CD14-positive monocyte (primary cell): ENCODE data around the gene CDH4. TPM values are rescaled to one million over a fixed set of nuclear protein-coding genes. Genes with fewer than 3 reads are reported as not detected.

Source experiments
- DNase-seq, 3 donors: peaks; one replicate each; pipeline ENCODE4 v3.0.0-alpha.2; 2011 to 2022
- H2AFZ ChIP-seq: 2 replicates; pipeline ENCODE4 v1.6.0; 2012; ENCODE audit warnings: mild to moderate bottlenecking, low read depth, low read length, inconsistent platforms; ENCODE audit not compliant: insufficient read depth, poor library complexity, severe bottlenecking
- H3K27ac ChIP-seq, 2 donors: 1 replicate in 1 of 2; 2 replicates in 1 of 2; pipeline ENCODE4 v1.5.1; 2012 to 2013; ENCODE audit warnings: low read length in 2 of 2, control low read depth in 1 of 2, inconsistent platforms in 1 of 2, low read depth in 1 of 2, mild to moderate bottlenecking in 1 of 2
- H3K27me3 ChIP-seq, 2 donors: one replicate each; pipeline versions ENCODE4 v1.6.0 to v1.6.1; 2011 to 2013; ENCODE audit warnings: low read length in 2 of 2; ENCODE audit not compliant: control insufficient read depth in 2 of 2, insufficient read depth in 2 of 2
- H3K36me3 ChIP-seq, 2 donors: replicated peaks in 1 of 2; 1 replicate in 1 of 2; 2 replicates in 1 of 2; pipeline versions ENCODE4 v1.5.1 to v1.6.1; 2012 to 2013; ENCODE audit warnings: low read length in 2 of 2, control low read depth in 1 of 2, inconsistent platforms in 1 of 2, mild to moderate bottlenecking in 1 of 2; ENCODE audit not compliant: insufficient read depth in 2 of 2, control insufficient read depth in 1 of 2
- H3K4me1 ChIP-seq, 2 donors: 1 replicate in 1 of 2; 2 replicates in 1 of 2; pipeline versions ENCODE4 v1.5.1 to v1.6.1; 2012 to 2013; ENCODE audit warnings: low read length in 2 of 2, control low read depth in 1 of 2, inconsistent platforms in 1 of 2, mild to moderate bottlenecking in 1 of 2, moderate library complexity in 1 of 2; ENCODE audit not compliant: insufficient read depth in 2 of 2, control insufficient read depth in 1 of 2
- H3K4me2 ChIP-seq: replicated peaks from 2 replicates; pipeline ENCODE3; 2012; ENCODE audit warnings: low read length, moderate library complexity, mild to moderate bottlenecking; ENCODE audit not compliant: poor library complexity, severe bottlenecking; ENCODE audit errors: extremely low read depth
- H3K4me3 ChIP-seq, 3 experiments: fragments of 200-600 bp in 1 of 3; sonication (generic) in 1 of 3; replicated peaks in 1 of 3; 1 replicate in 2 of 3; 2 replicates in 1 of 3; pipeline ENCODE4 v1.5.1; 2011 to 2013; ENCODE audit warnings: low read length in 3 of 3, mild to moderate bottlenecking in 3 of 3, control low read depth in 2 of 3, low read depth in 2 of 3, inconsistent platforms in 1 of 3, moderate library complexity in 1 of 3
- H3K79me2 ChIP-seq: 2 replicates; pipeline ENCODE4 v1.6.0; 2012; ENCODE audit warnings: mild to moderate bottlenecking, control low read depth, inconsistent platforms, low read length, moderate library complexity; ENCODE audit not compliant: insufficient read depth
- H3K9ac ChIP-seq: 2 replicates; pipeline ENCODE4 v1.6.0; 2017; ENCODE audit warnings: low read length, mild to moderate bottlenecking; ENCODE audit not compliant: insufficient read depth, poor library complexity, severe bottlenecking
- H3K9me3 ChIP-seq, 2 donors: replicated peaks in 1 of 2; 1 replicate in 1 of 2; 2 replicates in 1 of 2; pipeline versions ENCODE4 v1.5.1 to v1.6.1; 2012 to 2013; ENCODE audit warnings: low read length in 2 of 2, control low read depth in 1 of 2; ENCODE audit not compliant: control insufficient read depth in 1 of 2, insufficient read depth in 1 of 2
- H4K20me1 ChIP-seq: 2 replicates; pipeline ENCODE4 v1.6.0; 2012; ENCODE audit warnings: mild to moderate bottlenecking, low read length, control low read depth, moderate library complexity; ENCODE audit not compliant: insufficient read depth
- H3K27ac Mint-ChIP-seq, 7 donors: one replicate each; pipeline ENCODE4 v1.8.0; 2020; ENCODE audit warnings: mild to moderate bottlenecking in 7 of 7, mixed read lengths in 7 of 7, moderate library complexity in 6 of 7, inconsistent platforms in 2 of 7
- H3K27me3 Mint-ChIP-seq, 3 donors: one replicate each; pipeline ENCODE4 v1.8.0; 2021 to 2022; ENCODE audit warnings: low read depth in 3 of 3, mild to moderate bottlenecking in 3 of 3, mixed read lengths in 3 of 3, moderate library complexity in 3 of 3, inconsistent platforms in 1 of 3
- H3K36me3 Mint-ChIP-seq, 2 donors: one replicate each; pipeline ENCODE4 v1.8.0; 2020; ENCODE audit warnings: mixed read lengths in 2 of 2, inconsistent platforms in 1 of 2, mild to moderate bottlenecking in 1 of 2
- H3K4me1 Mint-ChIP-seq: one replicate; pipeline ENCODE4 v1.8.0; 2020; ENCODE audit warnings: mild to moderate bottlenecking, mixed read lengths
- H3K4me3 Mint-ChIP-seq, 2 donors: one replicate each; pipeline ENCODE4 v1.8.0; 2020; ENCODE audit warnings: mild to moderate bottlenecking in 2 of 2, mixed read lengths in 2 of 2, moderate library complexity in 1 of 2
- H3K9me3 Mint-ChIP-seq, 7 donors: one replicate each; pipeline ENCODE4 v1.8.0; 2020 to 2022; ENCODE audit warnings: mixed read lengths in 7 of 7, mild to moderate bottlenecking in 6 of 7, moderate library complexity in 6 of 7, inconsistent platforms in 2 of 7
- CTCF ChIP-seq: fragments of 200-600 bp; IDR thresholded peaks from one replicate; pipeline ENCODE4 v1.8.0; 2022; ENCODE audit warnings: antibody characterized with exemption, mild to moderate bottlenecking
- WGBS: methylation state at CpG from one replicate; pipeline ENCODE4 v1.1.5; 2013; ENCODE audit warnings: missing lambda C conversion rate; ENCODE audit not compliant: insufficient coverage; 5-methylcytosine and 5-hydroxymethylcytosine counted together
- intact Hi-C, 2 donors: fragments of 100-400 bp; cut with micrococcal nuclease; formaldehyde crosslinking; loops; one replicate each; pipeline versions ENCODE4 v1.15.0 to v1.15.1; 2023
- polyA plus RNA-seq, 3 donors: library from polyadenylated mRNA; depleted of rRNA in 1 of 3; unstranded in 2 of 3; stranded (reverse) in 1 of 3; fragments of 300-500 nt in 2 of 3; fragments of >200 nt in 1 of 3; fragmentation: Illumina TruSeq in 2 of 3; gene quantifications; 1 replicate in 2 of 3; 2 replicates in 1 of 3; pipeline ENCODE4 v1.2.3, GENCODE V29; 2012 to 2021

Gene CDH4
- polyA plus RNA-seq, 3 donors, result not detected

GRCh38 chr20:61710108-61710507 lies 458.0 kb downstream of the CDH4 start:
- no peaks in the 10 kb centered on the region for H3K4me1 Mint-ChIP-seq
- no peaks in the 10 kb centered on the region for H3K27me3 ChIP-seq
- H3K27ac ChIP-seq, result no peak overlapping the region
- H3K36me3 ChIP-seq, result no peaks in the 10 kb centered on the region
- H3K4me3 Mint-ChIP-seq, result no peak overlapping the region
- no peak for TF ChIP-seq CTCF
- H3K9ac ChIP-seq, result no peak overlapping the region
- H3K9me3 ChIP-seq, result peaks cover 8 to 88% of the 10 kb centered on the region in 2 donors
- H2AFZ ChIP-seq, result no peak overlapping the region
- intact Hi-C loops, result no loop called here
- H3K4me2 ChIP-seq, result no peak overlapping the region
- H3K27me3 Mint-ChIP-seq, result peaks cover 0 to 3% (median 2%) of the 10 kb centered on the region in 3 donors
- no peak for DNase-seq
- no peaks in the 10 kb centered on the region for H3K79me2 ChIP-seq
- 94% methylated on average over 4 of the region's 8 CpGs for WGBS
- no peaks in the 10 kb centered on the region for H3K36me3 Mint-ChIP-seq
- no peaks in the 10 kb centered on the region for H3K4me1 ChIP-seq
- H4K20me1 ChIP-seq, result no peaks in the 10 kb centered on the region
- H3K27ac Mint-ChIP-seq, result no peak overlapping the region
- H3K4me3 ChIP-seq, result no peak overlapping the region
- H3K9me3 Mint-ChIP-seq, result peaks cover 0 to 80% (median 70%) of the 10 kb centered on the region in 7 donors

GRCh38 chr20:61712688-61713087 lies 460.6 kb downstream of the CDH4 start:
- no peaks in the 10 kb centered on the region for H3K36me3 Mint-ChIP-seq
- Histone ChIP-seq H3K79me2 (no peaks in the 10 kb centered on the region), H3K4me2 (no peak overlapping the region), H3K27ac (no peak overlapping the region), H2AFZ (no peak overlapping the region), H3K9ac (no peak overlapping the region), H4K20me1 (no peaks in the 10 kb centered on the region), H3K4me1 (no peaks in the 10 kb centered on the region), H3K27me3 (no peaks in the 10 kb centered on the region), H3K36me3 (no peaks in the 10 kb centered on the region), H3K4me3 (no peak overlapping the region), H3K9me3 (peaks cover 31 to 88% of the 10 kb centered on the region in 2 donors)
- TF ChIP-seq CTCF, result no peak
- peaks cover 0 to 3% (median 2%) of the 10 kb centered on the region in 3 donors for H3K27me3 Mint-ChIP-seq
- no peak overlapping the region for H3K4me3 Mint-ChIP-seq
- H3K27ac Mint-ChIP-seq, result no peak overlapping the region
- intact Hi-C loops, result no loop called here
- no peak for DNase-seq
- WGBS, result 44% methylated on average over 9 of the region's 9 CpGs
- H3K4me1 Mint-ChIP-seq, result no peaks in the 10 kb centered on the region
- H3K9me3 Mint-ChIP-seq, result peaks cover 15 to 80% (median 69%) of the 10 kb centered on the region in 7 donors
